Tongue (tissue), 2 donors: ENCODE results near the gene TERT. TPM values are rescaled to one million over a fixed set of nuclear protein-coding genes. Genes with fewer than 3 reads are reported as not detected.
A peak's percentile ranks its signal among the peaks of the same experiment; 100 is the strongest.
"Not testable (repeated sequence)": the region's sequence is repeated elsewhere in the genome, so short reads cannot be mapped to it uniquely, and the experiment has no call there.

Experiments used
- DNase-seq: peaks from one replicate; pipeline ENCODE4 v3.0.0-alpha.2; 2015
- total RNA-seq: library from RNA; depleted of rRNA; stranded (reverse); fragments of >200 nt; gene quantifications from one replicate; pipeline ENCODE4 v1.2.3, GENCODE V29; 2014

The TERT gene
- total RNA-seq, 1 donor from 2014 or later: 0.21 TPM

GRCh38 chr5:1330847-1331831 lies 36.3 kb upstream of the TERT start:
- DNase-seq: peak; percentile 43

GRCh38 chr5:1330146-1330846 lies 35.4 kb upstream of the TERT start:
- DNase-seq: peak; percentile 82

- DNase-seq: no peak
Observed at GRCh38 chr5:1329111-1329579, 34.3 kb upstream of the TERT start.

- DNase-seq: not testable (repeated sequence)
Observed at GRCh38 chr5:1328237-1329110, 33.6 kb upstream of the TERT start.

GRCh38 chr5:1326901-1327756 lies 32.3 kb upstream of the TERT start:
- not testable (repeated sequence) for DNase-seq

- DNase-seq: not testable (repeated sequence)
Observed at GRCh38 chr5:1326532-1326875, 31.6 kb upstream of the TERT start.

- DNase-seq: no peak
Observed at GRCh38 chr5:1325870-1326531, 31.1 kb upstream of the TERT start.

- DNase-seq: no peak
Observed at GRCh38 chr5:1325191-1325741, 30.4 kb upstream of the TERT start.

- DNase-seq: no peak
Observed at GRCh38 chr5:1324719-1325190, 29.9 kb upstream of the TERT start.

GRCh38 chr5:1324301-1324700 lies 29.4 kb upstream of the TERT start:
- no peak for DNase-seq

GRCh38 chr5:1323803-1324173 lies 28.9 kb upstream of the TERT start:
- DNase-seq: no peak

GRCh38 chr5:1322955-1323802 lies 28.3 kb upstream of the TERT start:
- DNase-seq: no peak

- no peak for DNase-seq
Observed at GRCh38 chr5:1322036-1322900, 27.4 kb upstream of the TERT start.

- no peak for DNase-seq
Observed at GRCh38 chr5:1321576-1321975, 26.7 kb upstream of the TERT start.

- DNase-seq: no peak
Observed at GRCh38 chr5:1320436-1321344, 25.8 kb upstream of the TERT start.

- DNase-seq: no peak
Observed at GRCh38 chr5:1319436-1320256, 24.8 kb upstream of the TERT start.
